A549 (cell line): ENCODE measurements around the gene PCGF2. TPM values are rescaled to one million over a fixed set of nuclear protein-coding genes. Genes with fewer than 3 reads are reported as not detected.

ENCODE experiments used
- ATAC-seq, 2 experiments: fragments of 200-7000 bp in 1 of 2; fragments of >200 bp in 1 of 2; cut with Nextera tagmentation in 1 of 2; cut with Tn5 transposase in 1 of 2; 3 replicates each; pipeline versions ENCODE4 v1.8.0 to v1.9.1; 2018 to 2020; ENCODE audit warnings: mild to moderate bottlenecking in 1 of 2, moderate library complexity in 1 of 2
- CTCF ChIA-PET: fragments of 300-600 bp; sonication (Branson Sonifier 250); formaldehyde crosslinking; extraction: SDS; loops from one replicate; lab custom pipeline; 2021; ENCODE audit warnings: antibody characterized with exemption, inconsistent platforms; lab: Yijun Ruan, JAX
- POLR2A ChIA-PET: fragments of 350-600 bp; formaldehyde crosslinking; extraction: SDS; loops from one replicate; lab custom pipeline; 2021; ENCODE audit warnings: antibody characterized with exemption, inconsistent platforms; lab: Yijun Ruan, JAX
- DNase-seq, 2 experiments: peaks; one replicate each; pipeline versions ENCODE4 v3.0.0 to v3.0.0-alpha.2; 2011 to 2016; ENCODE audit warnings: low read depth in 1 of 2, low spot score in 1 of 2
- FAIRE-seq: peaks from 2 replicates; lab custom pipeline; 2011; peaks lifted over from hg19 to GRCh38; lab: Jason Lieb, UNC
- H3K27ac ChIP-seq, 2 experiments: fragments of >200 bp; sonication (Bioruptor Twin); formaldehyde crosslinking; 3 replicates each; pipeline ENCODE4 v1.5.1; 2016 to 2017
- H3K4me1 ChIP-seq: fragments of >200 bp; sonication (Bioruptor Twin); formaldehyde crosslinking; 3 replicates; pipeline ENCODE4 v1.6.1; 2016
- H3K4me2 ChIP-seq: fragments of >200 bp; sonication (Bioruptor Twin); formaldehyde crosslinking; 3 replicates; pipeline ENCODE4 v1.6.1; 2016
- H3K4me3 ChIP-seq: fragments of >200 bp; sonication (Bioruptor Twin); formaldehyde crosslinking; 3 replicates; pipeline ENCODE4 v1.5.1; 2016
- H3K9me3 ChIP-seq: fragments of >200 bp; sonication (Bioruptor Twin); formaldehyde crosslinking; 3 replicates; pipeline ENCODE4 v1.6.1; 2016
- ATOH8 ChIP-seq: fragments of 250-450 bp; sonication (Bioruptor Pico); IDR thresholded peaks from 2 replicates; pipeline ENCODE4 v1.5.0; 2020; ENCODE audit warnings: low read depth, mild to moderate bottlenecking, moderate library complexity
- CBX8 ChIP-seq: fragments of 200-600 bp; sonication (generic); IDR thresholded peaks from 2 replicates; pipeline ENCODE4 v1.6.1; 2016
- CHD2 ChIP-seq: fragments of 150-350 bp; IDR thresholded peaks from 2 replicates; pipeline ENCODE4 v1.6.1; 2014; ENCODE audit warnings: low read length; ENCODE audit not compliant: partially characterized antibody
- CHD4 ChIP-seq: fragments of 200-600 bp; sonication (generic); IDR thresholded peaks from 2 replicates; pipeline ENCODE4 v1.6.1; 2016; ENCODE audit warnings: antibody characterized with exemption, mild to moderate bottlenecking, borderline replicate concordance
- CTCF ChIP-seq: fragments of >200 bp; sonication (Bioruptor Twin); formaldehyde crosslinking; IDR thresholded peaks from 3 replicates; pipeline ENCODE4 v1.5.1; 2016
- ELK1 ChIP-seq: fragments of 150-350 bp; IDR thresholded peaks from 2 replicates; pipeline ENCODE4 v1.6.1; 2014; ENCODE audit warnings: low read depth, mild to moderate bottlenecking, low read length
- EP300 ChIP-seq, 2 experiments: fragments of >200 bp; sonication (Bioruptor Twin); formaldehyde crosslinking; IDR thresholded peaks; 2 replicates in 1 of 2; 3 replicates in 1 of 2; pipeline ENCODE4 v1.6.1; 2016 to 2017
- ESRRA ChIP-seq: fragments of 150-350 bp; IDR thresholded peaks from 2 replicates; pipeline ENCODE4 v1.6.1; 2014; ENCODE audit warnings: mild to moderate bottlenecking, low read length, borderline replicate concordance
- FOSB ChIP-seq: fragments of 250-450 bp; sonication (Bioruptor Pico); IDR thresholded peaks from 2 replicates; pipeline ENCODE4 v1.5.0; 2020; ENCODE audit warnings: mild to moderate bottlenecking, moderate library complexity
- FOXS1 ChIP-seq: fragments of 250-450 bp; sonication (Bioruptor Pico); IDR thresholded peaks from 2 replicates; pipeline ENCODE4 v1.5.0; 2020; ENCODE audit warnings: mild to moderate bottlenecking, moderate library complexity
- HES2 ChIP-seq: fragments of >200 bp; sonication (Bioruptor Twin); formaldehyde crosslinking; IDR thresholded peaks from 2 replicates; pipeline ENCODE4 v1.6.1; 2016
- HOXA7 ChIP-seq: fragments of 250-450 bp; sonication (Bioruptor Pico); IDR thresholded peaks from 2 replicates; pipeline ENCODE4 v1.5.0; 2020; ENCODE audit warnings: mild to moderate bottlenecking, moderate library complexity
- PBX3 ChIP-seq: IDR thresholded peaks from 2 replicates; pipeline ENCODE4 v1.6.1; 2012
- RAD21 ChIP-seq, 2 experiments: fragments of >200 bp in 1 of 2; sonication (Bioruptor Twin) in 1 of 2; formaldehyde crosslinking in 1 of 2; IDR thresholded peaks in 1 of 2; conservative IDR thresholded peaks in 1 of 2; 2 replicates in 1 of 2; 3 replicates in 1 of 2; pipeline ENCODE4 v1.6.1; 2012 to 2018; ENCODE audit warnings: inconsistent platforms in 1 of 2
- REST ChIP-seq: fragments of 200-600 bp; sonication (generic); IDR thresholded peaks from 2 replicates; pipeline ENCODE4 v1.6.1; 2016; ENCODE audit warnings: antibody characterized with exemption, mild to moderate bottlenecking, moderate library complexity
- SMC3 ChIP-seq: fragments of >200 bp; sonication (Bioruptor Twin); formaldehyde crosslinking; IDR thresholded peaks from 3 replicates; pipeline ENCODE4 v1.6.1; 2018; ENCODE audit warnings: inconsistent platforms
- SREBF2 ChIP-seq: fragments of 450-650 bp; IDR thresholded peaks from 2 replicates; pipeline ENCODE4 v1.6.1; 2014; ENCODE audit warnings: mild to moderate bottlenecking, moderate library complexity
- TP53 ChIP-seq: fragments of 250-450 bp; sonication (Bioruptor Pico); IDR thresholded peaks from 2 replicates; pipeline ENCODE4 v1.5.0; 2021; ENCODE audit warnings: mild to moderate bottlenecking, moderate library complexity
- ZC3H11A ChIP-seq: fragments of 450-650 bp; IDR thresholded peaks from 2 replicates; pipeline ENCODE4 v1.6.1; 2014; ENCODE audit warnings: antibody characterized with exemption, mild to moderate bottlenecking
- ZFP36 ChIP-seq: fragments of 450-650 bp; IDR thresholded peaks from 2 replicates; pipeline ENCODE4 v1.6.1; 2014; ENCODE audit warnings: borderline replicate concordance; ENCODE audit not compliant: partially characterized antibody
- WGBS: methylation state at CpG from one replicate; pipeline ENCODE4 v1.1.6; 2017; ENCODE audit errors: missing lambda C conversion rate; 5-methylcytosine and 5-hydroxymethylcytosine counted together
- polyA plus RNA-seq, 4 experiments: library from polyadenylated mRNA; depleted of rRNA in 3 of 4; stranded (reverse); fragments of >200 nt; fragmentation: RNase III in 1 of 4; extraction: RNeasy Plus Mini Kit Qiagen cat#74134 plus additional on column Dnase treatment in 1 of 4; gene quantifications; 2 replicates in 3 of 4; 3 replicates in 1 of 4; pipeline ENCODE4 v1.2.3, GENCODE V29; 2011 to 2017

PCGF2 gene
- polyA plus RNA-seq, 2 of the 4 experiments (the other 2 are of a cell fraction), result 19.9 to 43.6 TPM

- H3K4me3 ChIP-seq, result no peak overlapping the region
- TF ChIP-seq ELK1 (no peak), TP53 (no peak), SMC3 (no peak), CBX8 (no peak), FOSB (CRISPR knock-in tag) (no peak), ZFP36 (no peak), PBX3 (no peak), ATOH8 (CRISPR knock-in tag) (no peak), REST (no peak), EP300 (IDR thresholded peaks at IDR 0.05) (no peak), CHD4 (no peak), ZC3H11A (no peak), FOXS1 (CRISPR knock-in tag) (no peak), HES2 (no peak), ESRRA (no peak), HOXA7 (no peak), CHD2 (no peak), CTCF (no peak), RAD21 (conservative IDR thresholded peaks at IDR 0.05 in 1 of 2, IDR thresholded peaks at IDR 0.05 in 1 of 2) (no peak), SREBF2 (no peak)
- TF ChIP-seq, all 56 proteins: peak for 0
- DNase-seq (no peak), FAIRE-seq (no peak), ATAC-seq (no peak)
- ChIA-PET POLR2A (no interaction called here), CTCF (interaction anchor here (0.7 to 5.7 kb wide), 12 partner anchors 9 to 290 kb away, joined by 3 to 64 read pairs (median 5); no protein-coding TSS in a partner anchor)
- peaks cover 18% of the 10 kb centered on the region for H3K4me1 ChIP-seq
- H3K27ac ChIP-seq, result no peak overlapping the region
- no peaks in the 10 kb centered on the region for H3K9me3 ChIP-seq
- 88% methylated on average over 17 of the region's 18 CpGs for WGBS
- no peak overlapping the region for H3K4me2 ChIP-seq
These were observed 38.9 kb downstream of the PCGF2 start for GRCh38 chr17:38709104-38709820.
